H9 (cell line): ENCODE data around the gene SDC3. TPM values are rescaled to one million over a fixed set of nuclear protein-coding genes. Genes with fewer than 3 reads are reported as not detected.

Experiments used
- DNase-seq: peaks from one replicate; pipeline ENCODE4 v3.0.0-alpha.2; 2017
- H2AFZ ChIP-seq: one replicate; pipeline ENCODE4 v1.6.1; 2013; ENCODE audit warnings: mild to moderate bottlenecking, low read length, control low read depth, moderate library complexity
- H2AK5ac ChIP-seq: 2 replicates; pipeline ENCODE4 v1.6.1; 2013; ENCODE audit warnings: low read length, control low read depth, mixed read lengths; ENCODE audit not compliant: insufficient read length
- H2BK120ac ChIP-seq: one replicate; pipeline ENCODE4 v1.6.1; 2013; ENCODE audit warnings: low read depth, mild to moderate bottlenecking, low read length, control low read depth, inconsistent platforms; ENCODE audit not compliant: poor library complexity, severe bottlenecking
- H2BK12ac ChIP-seq: 2 replicates; pipeline ENCODE4 v1.6.1; 2013; ENCODE audit warnings: low read length, control low read depth, mixed read lengths, low read depth; ENCODE audit not compliant: insufficient read length
- H2BK15ac ChIP-seq: 2 replicates; pipeline ENCODE4 v1.6.1; 2013; ENCODE audit warnings: low read depth, low read length, control low read depth
- H2BK20ac ChIP-seq: one replicate; pipeline ENCODE4 v1.6.1; 2013; ENCODE audit warnings: low read depth, mild to moderate bottlenecking, low read length, control low read depth, inconsistent platforms; ENCODE audit not compliant: poor library complexity, severe bottlenecking
- H2BK5ac ChIP-seq: 2 replicates; pipeline ENCODE4 v1.6.1; 2013; ENCODE audit warnings: low read length, control low read depth, mixed read lengths; ENCODE audit not compliant: insufficient read length
- H3K14ac ChIP-seq: 2 replicates; pipeline ENCODE4 v1.6.1; 2013; ENCODE audit warnings: low read length, control low read depth; ENCODE audit not compliant: insufficient read depth
- H3K18ac ChIP-seq: 2 replicates; pipeline ENCODE4 v1.6.1; 2013; ENCODE audit warnings: low read depth, mild to moderate bottlenecking, mixed read lengths, low read length, control low read depth; ENCODE audit not compliant: insufficient read length
- H3K23ac ChIP-seq: 2 replicates; pipeline ENCODE4 v1.6.1; 2013; ENCODE audit warnings: low read length, control low read depth, mixed read lengths, low read depth; ENCODE audit not compliant: insufficient read length
- H3K23me2 ChIP-seq: 2 replicates; pipeline ENCODE4 v1.6.1; 2013; ENCODE audit warnings: low read depth, mild to moderate bottlenecking, mixed read lengths, low read length, control low read depth; ENCODE audit not compliant: insufficient read length, poor library complexity, severe bottlenecking
- H3K27ac ChIP-seq: 2 replicates; pipeline ENCODE4 v1.5.1; 2013; ENCODE audit warnings: low read length, control low read depth, mixed read lengths, low read depth; ENCODE audit not compliant: insufficient read length
- H3K27me3 ChIP-seq: 2 replicates; pipeline ENCODE4 v1.6.1; 2013; ENCODE audit warnings: low read length, control low read depth, inconsistent platforms; ENCODE audit not compliant: insufficient read depth
- H3K4ac ChIP-seq: 2 replicates; pipeline ENCODE4 v1.6.1; 2013; ENCODE audit warnings: low read depth, mild to moderate bottlenecking, control low read depth, inconsistent platforms, low read length, moderate library complexity
- H3K4me1 ChIP-seq: 2 replicates; pipeline ENCODE4 v1.6.1; 2013; ENCODE audit warnings: low read length, control low read depth, inconsistent platforms; ENCODE audit not compliant: insufficient read depth
- H3K4me2 ChIP-seq: 2 replicates; pipeline ENCODE4 v1.6.1; 2013; ENCODE audit warnings: low read length, control low read depth, mixed read lengths; ENCODE audit not compliant: insufficient read length, insufficient read depth
- H3K56ac ChIP-seq: 2 replicates; pipeline ENCODE4 v1.6.1; 2013; ENCODE audit warnings: low read depth, mild to moderate bottlenecking, mixed read lengths, low read length, control low read depth; ENCODE audit not compliant: insufficient read length
- H3K79me1 ChIP-seq: 2 replicates; pipeline ENCODE4 v1.6.1; 2013; ENCODE audit warnings: low read depth, mild to moderate bottlenecking, moderate library complexity, low read length, control low read depth, inconsistent platforms; ENCODE audit not compliant: insufficient read depth, poor library complexity, severe bottlenecking
- H3K79me2 ChIP-seq: 2 replicates; pipeline ENCODE4 v1.6.1; 2013; ENCODE audit warnings: low read length, control low read depth, inconsistent platforms; ENCODE audit not compliant: insufficient read depth
- H3K9ac ChIP-seq: 2 replicates; pipeline ENCODE4 v1.6.1; 2013; ENCODE audit warnings: low read length, control low read depth, mixed read lengths; ENCODE audit not compliant: insufficient read length; ENCODE audit errors: extremely low read depth
- H3K9me3 ChIP-seq: one replicate; pipeline ENCODE4 v1.6.1; 2013; ENCODE audit warnings: low read depth, low read length, inconsistent platforms; ENCODE audit not compliant: control insufficient read depth
- H3T11ph ChIP-seq: one replicate; pipeline ENCODE4 v1.6.1; 2013; ENCODE audit warnings: mild to moderate bottlenecking, low read length, control low read depth, inconsistent platforms
- H4K20me1 ChIP-seq: one replicate; pipeline ENCODE4 v1.6.1; 2013; ENCODE audit not compliant: control insufficient read depth, insufficient read length, insufficient read depth
- H4K5ac ChIP-seq: 2 replicates; pipeline ENCODE4 v1.6.1; 2013; ENCODE audit warnings: low read depth, mild to moderate bottlenecking, mixed read lengths, low read length, control low read depth; ENCODE audit not compliant: insufficient read length
- H4K8ac ChIP-seq: replicated peaks from 2 replicates; pipeline ENCODE4 v1.6.1; 2013; ENCODE audit warnings: low read length, control low read depth, mixed read lengths, low read depth; ENCODE audit not compliant: insufficient read length
- H4K91ac ChIP-seq: 2 replicates; pipeline ENCODE4 v1.6.1; 2013; ENCODE audit warnings: low read depth, mild to moderate bottlenecking, moderate library complexity, mixed read lengths, low read length, control low read depth; ENCODE audit not compliant: insufficient read length
- H3K27ac Mint-ChIP-seq, 3 experiments: 2 replicates in 2 of 3; 3 replicates in 1 of 3; pipeline ENCODE4 v1.8.0; 2020 to 2021; ENCODE audit warnings: mixed read lengths in 3 of 3, mild to moderate bottlenecking in 1 of 3, moderate library complexity in 1 of 3
- H3K27me3 Mint-ChIP-seq: 2 replicates; pipeline ENCODE4 v1.8.0; 2021; ENCODE audit warnings: low read depth, mild to moderate bottlenecking, moderate library complexity, mixed read lengths
- H3K36me3 Mint-ChIP-seq, 3 experiments: 2 replicates in 2 of 3; 3 replicates in 1 of 3; pipeline ENCODE4 v1.8.0; 2020 to 2021; ENCODE audit warnings: low read depth in 3 of 3, mixed read lengths in 3 of 3; ENCODE audit not compliant: insufficient read depth in 1 of 3
- H3K4me1 Mint-ChIP-seq, 2 experiments: 2 replicates each; pipeline ENCODE4 v1.8.0; 2020; ENCODE audit warnings: mixed read lengths in 2 of 2
- H3K4me3 Mint-ChIP-seq, 2 experiments: 2 replicates in 1 of 2; 3 replicates in 1 of 2; pipeline ENCODE4 v1.8.0; 2020 to 2021; ENCODE audit warnings: mild to moderate bottlenecking in 2 of 2, mixed read lengths in 2 of 2, moderate library complexity in 1 of 2
- H3K9me3 Mint-ChIP-seq, 2 experiments: 2 replicates in 1 of 2; 3 replicates in 1 of 2; pipeline ENCODE4 v1.8.0; 2020; ENCODE audit warnings: mild to moderate bottlenecking in 2 of 2, mixed read lengths in 2 of 2, moderate library complexity in 1 of 2
- total RNA-seq: library from RNA; stranded (reverse); gene quantifications from 2 replicates; pipeline ENCODE4 v1.2.1, GENCODE V29; 2021
- TF ChIP-seq, protein P1 (sequence below): fragments of 200-600 bp; sonication (generic); conservative IDR thresholded peaks from 3 replicates; pipeline ENCODE4 v1.8.0; 2021; ENCODE audit warnings: antibody characterized with exemption, mild to moderate bottlenecking

The SDC3 gene
- total RNA-seq, 1 experiment from 2014 or later, result 25.9 TPM

DNA sequence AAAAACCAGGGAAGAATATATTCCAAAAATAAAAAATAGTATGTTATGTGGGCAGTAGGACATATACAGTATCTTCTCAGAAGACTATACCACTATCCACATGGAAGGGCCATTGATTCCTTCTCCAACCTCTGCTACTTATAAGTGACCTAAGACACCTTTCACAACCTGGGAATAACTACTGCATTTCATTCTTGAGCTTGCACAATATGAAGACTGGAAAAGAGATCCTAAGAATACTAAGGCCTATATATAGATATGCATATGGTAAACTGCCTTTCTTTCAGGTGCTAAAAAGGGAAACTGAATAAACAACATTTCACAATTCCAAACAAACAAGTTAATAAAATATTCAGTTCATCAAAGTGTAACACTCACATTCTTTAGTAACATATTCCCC lies 32.0 kb upstream of the SDC3 start:
- Histone ChIP-seq H3K9me3 (no peaks in the 10 kb centered on the region), H3K14ac (no peak overlapping the region), H3K56ac (no peak overlapping the region), H2AFZ (no peak overlapping the region), H2BK12ac (no peak overlapping the region), H3K79me1 (no peaks in the 10 kb centered on the region), H3K23me2 (no peaks in the 10 kb centered on the region), H3K4ac (no peak overlapping the region), H2BK20ac (no peak overlapping the region), H3K23ac (no peak overlapping the region), H4K91ac (no peak overlapping the region), H3T11ph (no peak overlapping the region), H3K4me1 (no peaks in the 10 kb centered on the region), H2BK15ac (no peak overlapping the region), H2AK5ac (no peak overlapping the region), H3K9ac (no peak overlapping the region), H4K5ac (no peak overlapping the region), H4K8ac (no peak overlapping the region), H3K79me2 (no peaks in the 10 kb centered on the region), H2BK5ac (no peak overlapping the region), H3K27me3 (no peaks in the 10 kb centered on the region), H3K18ac (no peak overlapping the region), H4K20me1 (no peaks in the 10 kb centered on the region), H2BK120ac (no peak overlapping the region), H3K4me2 (no peak overlapping the region), H3K27ac (no peak overlapping the region)
- Mint-ChIP-seq H3K9me3 (no peaks in the 10 kb centered on the region), H3K36me3 (peaks cover 62 to 86% (median 82%) of the 10 kb centered on the region in 3 experiments; a peak in 6 of 7 replicates), H3K4me3 (no peak overlapping the region), H3K27ac (no peak overlapping the region), H3K4me1 (no peaks in the 10 kb centered on the region), H3K27me3 (no peaks in the 10 kb centered on the region)
- no peak for DNase-seq
- TF ChIP-seq, protein P1, sequence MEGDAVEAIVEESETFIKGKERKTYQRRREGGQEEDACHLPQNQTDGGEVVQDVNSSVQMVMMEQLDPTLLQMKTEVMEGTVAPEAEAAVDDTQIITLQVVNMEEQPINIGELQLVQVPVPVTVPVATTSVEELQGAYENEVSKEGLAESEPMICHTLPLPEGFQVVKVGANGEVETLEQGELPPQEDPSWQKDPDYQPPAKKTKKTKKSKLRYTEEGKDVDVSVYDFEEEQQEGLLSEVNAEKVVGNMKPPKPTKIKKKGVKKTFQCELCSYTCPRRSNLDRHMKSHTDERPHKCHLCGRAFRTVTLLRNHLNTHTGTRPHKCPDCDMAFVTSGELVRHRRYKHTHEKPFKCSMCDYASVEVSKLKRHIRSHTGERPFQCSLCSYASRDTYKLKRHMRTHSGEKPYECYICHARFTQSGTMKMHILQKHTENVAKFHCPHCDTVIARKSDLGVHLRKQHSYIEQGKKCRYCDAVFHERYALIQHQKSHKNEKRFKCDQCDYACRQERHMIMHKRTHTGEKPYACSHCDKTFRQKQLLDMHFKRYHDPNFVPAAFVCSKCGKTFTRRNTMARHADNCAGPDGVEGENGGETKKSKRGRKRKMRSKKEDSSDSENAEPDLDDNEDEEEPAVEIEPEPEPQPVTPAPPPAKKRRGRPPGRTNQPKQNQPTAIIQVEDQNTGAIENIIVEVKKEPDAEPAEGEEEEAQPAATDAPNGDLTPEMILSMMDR, result no peak
